Activated CD4-positive, alpha-beta T cell treated with anti-CD3 and anti-CD28 coated beads, Interleukin-2, Interleukin-6, amounts not matched to agents 100 ng/mL and 50 ng/mL, durations not matched to agents 16 hours and 8 hours (primary cell): ENCODE data around the gene FHOD3.

Experiments
- DNase-seq: peaks from one replicate; pipeline ENCODE4 v3.0.0-alpha.2; 2020

FHOD3 gene

DNA sequence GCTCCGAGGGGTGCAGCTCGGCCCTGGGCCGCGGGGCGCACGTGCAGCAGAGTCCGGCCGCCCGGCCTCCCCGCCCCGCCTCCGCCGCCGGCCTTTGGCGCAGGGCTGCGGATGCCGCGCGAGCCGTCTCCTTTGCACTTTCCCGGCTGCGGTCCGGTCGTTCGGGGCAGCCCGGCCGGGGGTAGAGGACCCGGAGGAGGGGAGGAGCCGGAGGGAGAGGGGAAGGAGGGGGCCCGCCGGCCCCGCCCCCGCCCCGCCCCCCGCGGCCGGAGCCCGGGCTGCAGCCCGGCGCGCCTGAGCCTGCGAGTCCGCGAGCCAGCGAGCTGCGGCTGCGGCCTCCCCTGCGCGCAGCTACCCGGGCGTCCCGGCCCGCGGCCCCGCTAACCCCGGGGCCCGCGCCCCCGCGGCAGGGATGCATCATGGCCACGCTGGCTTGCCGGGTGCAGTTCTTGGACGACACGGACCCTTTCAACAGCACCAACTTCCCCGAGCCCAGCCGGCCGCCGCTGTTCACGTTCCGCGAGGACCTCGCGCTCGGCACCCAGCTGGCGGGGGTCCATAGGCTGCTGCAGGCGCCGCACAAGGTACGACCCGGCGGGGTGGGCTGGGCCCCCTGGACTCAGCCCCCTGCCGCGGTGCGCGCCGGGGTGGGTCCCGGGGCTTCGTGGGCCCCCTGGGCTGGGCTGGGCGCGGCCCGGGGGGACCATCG lies at the start of gene FHOD3:
TSS of gene FHOD3 (plus strand) at position 297 of the 709 bp plus-strand sequence. CDS start at position 420, 123 bp downstream.
- DNase-seq, result no peak

DNA sequence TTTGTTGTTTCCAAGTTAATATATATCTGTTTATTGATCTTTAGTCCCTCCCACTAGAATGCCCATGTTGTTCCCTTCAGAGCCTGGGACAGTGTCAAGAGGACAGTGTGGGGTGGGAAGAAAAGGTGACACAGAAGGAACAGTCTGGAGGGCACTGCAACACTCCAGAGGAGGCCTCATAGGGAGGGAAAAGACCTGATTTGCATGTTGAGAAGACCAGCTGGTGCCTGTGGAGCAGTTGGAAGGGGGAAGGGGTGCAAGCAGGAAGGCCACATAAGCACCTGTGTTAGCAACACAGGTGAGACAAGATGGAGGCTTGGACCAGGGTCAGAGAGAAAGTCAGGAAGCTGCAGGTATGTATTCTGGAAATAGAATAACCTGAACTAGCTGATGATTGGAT lies 48.1 kb upstream of the FHOD3 start:
- DNase-seq, result no peak

DNA sequence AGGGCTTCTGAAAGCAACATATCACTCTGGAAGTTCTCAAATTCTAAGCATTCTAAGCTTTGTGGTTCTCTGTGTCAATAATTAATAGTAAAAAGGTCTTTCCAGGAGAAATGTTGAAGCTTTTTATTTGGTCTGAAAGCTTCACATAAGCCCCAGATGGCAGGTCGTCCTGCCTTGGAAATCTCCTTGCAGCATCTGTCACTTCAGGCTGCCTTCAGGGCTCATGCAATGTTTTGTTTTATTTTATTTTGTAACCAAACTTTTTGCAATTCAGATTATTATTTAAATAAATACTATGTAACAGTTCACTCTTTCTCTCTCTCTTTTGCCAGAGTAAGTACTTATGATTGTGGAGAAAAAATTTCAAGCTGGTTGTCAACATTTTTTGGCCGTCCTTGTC lies 46.7 kb upstream of the FHOD3 start:
- no peak for DNase-seq

DNA sequence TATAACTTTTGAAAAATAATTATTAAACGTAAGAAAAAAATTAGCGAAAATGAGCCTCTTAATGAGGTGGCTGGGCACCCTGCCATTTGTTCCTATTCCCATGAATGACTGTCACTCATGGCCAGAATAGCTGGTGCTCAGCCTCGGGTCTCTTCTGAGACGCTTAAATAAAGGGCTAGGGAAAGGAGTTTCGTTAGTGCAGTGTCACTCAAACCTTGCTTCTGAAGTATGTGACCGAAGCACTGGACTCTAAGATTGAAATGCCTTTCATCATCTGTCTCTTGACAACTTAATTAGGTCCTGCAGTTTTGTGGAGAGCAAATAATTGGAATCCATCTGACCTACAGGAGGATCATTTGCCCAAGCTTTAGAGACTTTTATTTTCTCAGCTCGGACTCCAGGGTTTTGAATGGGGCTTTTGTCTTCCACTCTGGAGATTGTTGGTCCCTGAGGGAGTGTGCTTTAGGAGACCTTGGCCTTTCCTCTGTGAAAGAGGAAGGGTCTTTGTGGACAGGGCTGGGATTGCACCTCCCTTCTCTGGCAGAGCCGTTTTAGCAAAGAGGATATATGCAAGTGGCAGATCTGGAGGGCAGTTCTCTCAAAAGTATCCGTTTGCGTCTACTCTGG lies 42.3 kb upstream of the FHOD3 start:
- DNase-seq, result no peak

DNA sequence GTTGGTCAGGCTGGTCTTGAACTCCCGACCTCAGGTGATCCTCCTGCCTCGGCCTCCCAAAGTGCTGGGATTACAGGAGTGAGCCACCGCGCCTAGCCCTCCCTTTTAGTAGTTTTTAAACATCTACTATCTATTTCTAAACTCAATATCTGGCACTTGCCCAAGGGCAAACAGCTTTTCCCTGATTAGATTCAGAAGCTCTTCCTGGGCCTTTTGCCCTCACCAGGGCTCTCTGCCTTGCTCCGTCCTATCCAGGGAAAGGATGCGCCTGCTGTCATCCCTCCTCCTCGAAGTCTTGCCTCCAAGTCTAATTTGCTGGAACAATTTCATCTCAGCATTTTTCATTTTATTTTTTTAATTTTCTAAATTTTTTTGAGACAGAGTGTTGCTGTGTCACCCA lies 41.4 kb upstream of the FHOD3 start:
- DNase-seq, result no peak

DNA sequence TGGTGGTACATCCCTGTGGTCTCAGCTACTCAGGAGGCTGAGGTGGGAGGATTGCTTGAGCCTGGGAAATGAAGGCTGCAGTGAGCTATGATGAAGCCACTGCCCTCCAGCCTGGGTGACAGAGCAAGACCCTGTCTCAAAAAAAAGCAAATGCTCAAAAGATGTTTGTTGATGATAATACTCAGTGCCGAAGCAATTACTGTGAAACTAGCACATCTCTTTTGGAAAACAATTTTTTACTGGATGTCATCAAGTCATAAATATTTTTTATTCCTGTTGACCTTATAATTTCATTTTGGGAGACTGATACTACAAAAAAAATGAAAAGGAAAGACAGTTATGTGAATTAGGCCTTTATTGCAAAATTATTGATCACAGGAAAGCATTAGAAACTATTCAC lies 34.5 kb upstream of the FHOD3 start:
- DNase-seq, result no peak

DNA sequence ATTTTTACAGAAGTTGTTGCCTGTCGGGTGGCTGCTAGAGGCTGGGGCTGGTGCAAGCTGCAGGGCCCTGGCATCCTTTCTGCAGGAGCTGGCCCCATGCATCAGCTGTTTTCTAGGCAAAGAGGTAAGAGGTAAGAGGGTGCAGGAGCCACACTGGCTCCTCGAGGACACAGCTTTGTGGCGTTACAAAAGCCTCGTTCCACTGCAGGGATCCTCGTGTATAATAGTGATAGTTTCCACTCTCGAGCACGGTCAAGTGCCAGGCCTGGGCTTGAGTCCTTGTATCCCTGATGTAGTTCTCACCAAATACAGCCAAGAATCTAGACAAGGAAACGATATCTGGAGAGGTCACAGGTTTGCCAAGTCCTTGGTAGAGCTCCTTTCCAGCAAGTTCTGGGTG lies 33.2 kb upstream of the FHOD3 start:
- DNase-seq, result no peak

DNA sequence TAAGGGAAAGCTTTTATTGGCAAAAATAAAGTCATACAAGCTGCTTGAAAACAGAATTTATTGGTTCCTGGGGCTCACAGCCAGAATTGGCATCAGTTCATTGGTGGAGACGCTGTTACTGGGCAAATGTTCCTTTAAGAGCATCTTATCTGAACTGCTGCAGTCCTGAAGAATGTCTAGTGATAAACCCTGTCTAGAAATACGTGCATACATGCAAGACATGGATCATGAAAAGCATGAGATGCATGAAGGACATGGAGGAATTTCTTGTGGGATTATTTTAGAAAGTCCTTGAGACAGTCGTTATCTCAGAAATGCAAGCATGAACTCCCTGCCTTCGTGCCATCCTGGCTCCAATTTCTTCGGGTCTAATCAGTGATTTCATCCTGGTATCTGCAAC lies 32.5 kb upstream of the FHOD3 start:
- no peak for DNase-seq

DNA sequence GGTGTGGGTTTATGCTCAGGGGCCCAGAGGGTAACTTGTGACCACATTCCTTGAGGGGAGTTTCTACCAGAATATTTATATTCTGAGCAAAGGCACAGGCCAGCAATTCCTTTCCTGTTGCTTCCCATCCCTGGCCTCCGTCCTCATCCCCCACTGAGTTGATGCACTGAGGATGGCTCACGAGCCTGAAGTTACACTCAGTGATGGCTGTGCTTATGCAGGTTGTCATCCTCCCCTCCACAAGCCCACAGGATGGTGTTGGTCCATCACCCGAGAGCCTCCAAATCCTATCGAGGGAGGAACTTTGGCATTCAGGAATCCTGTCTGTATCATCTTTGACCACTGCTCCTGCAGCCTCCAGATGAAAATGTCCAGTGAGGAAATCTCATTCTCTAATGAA lies 28.4 kb upstream of the FHOD3 start:
- DNase-seq, result no peak

DNA sequence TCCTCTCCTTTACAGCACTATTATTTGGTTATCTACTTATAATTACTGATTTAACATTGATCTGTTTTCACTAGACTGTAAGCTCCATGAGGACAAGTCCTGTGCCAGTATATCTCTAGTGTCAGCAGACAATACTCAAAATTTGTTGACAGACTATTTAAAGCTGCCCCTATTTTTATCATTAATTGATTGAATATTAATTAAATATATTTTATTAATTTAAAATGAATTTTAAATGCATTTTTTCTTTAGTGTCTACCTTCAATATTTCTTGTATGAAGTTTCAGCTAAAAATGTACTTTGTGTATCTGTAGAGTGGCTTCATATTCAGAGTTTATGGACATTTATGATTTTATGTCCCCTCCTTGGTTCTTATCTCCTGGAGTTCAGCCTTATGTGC lies 26.4 kb upstream of the FHOD3 start:
- no peak for DNase-seq

DNA sequence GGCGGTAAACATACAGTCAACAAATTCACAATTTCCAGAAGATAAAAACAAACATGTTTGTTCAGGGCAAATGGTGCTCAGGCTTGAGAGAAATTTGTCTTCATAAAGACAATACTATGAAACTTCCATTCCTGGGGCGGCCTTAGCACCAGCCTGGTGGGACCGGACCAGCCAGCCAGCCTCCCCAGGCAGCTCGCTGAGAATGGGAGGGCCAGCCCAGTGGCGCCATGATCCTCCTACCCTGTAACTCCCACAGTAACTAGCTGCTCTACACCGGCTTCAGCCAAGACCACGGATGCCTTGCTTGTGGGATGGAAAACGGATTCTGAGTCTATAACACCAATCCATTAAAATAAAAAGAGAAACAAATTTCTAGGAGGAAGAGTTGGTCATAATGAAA lies 24.2 kb upstream of the FHOD3 start:
- DNase-seq, result no peak

DNA sequence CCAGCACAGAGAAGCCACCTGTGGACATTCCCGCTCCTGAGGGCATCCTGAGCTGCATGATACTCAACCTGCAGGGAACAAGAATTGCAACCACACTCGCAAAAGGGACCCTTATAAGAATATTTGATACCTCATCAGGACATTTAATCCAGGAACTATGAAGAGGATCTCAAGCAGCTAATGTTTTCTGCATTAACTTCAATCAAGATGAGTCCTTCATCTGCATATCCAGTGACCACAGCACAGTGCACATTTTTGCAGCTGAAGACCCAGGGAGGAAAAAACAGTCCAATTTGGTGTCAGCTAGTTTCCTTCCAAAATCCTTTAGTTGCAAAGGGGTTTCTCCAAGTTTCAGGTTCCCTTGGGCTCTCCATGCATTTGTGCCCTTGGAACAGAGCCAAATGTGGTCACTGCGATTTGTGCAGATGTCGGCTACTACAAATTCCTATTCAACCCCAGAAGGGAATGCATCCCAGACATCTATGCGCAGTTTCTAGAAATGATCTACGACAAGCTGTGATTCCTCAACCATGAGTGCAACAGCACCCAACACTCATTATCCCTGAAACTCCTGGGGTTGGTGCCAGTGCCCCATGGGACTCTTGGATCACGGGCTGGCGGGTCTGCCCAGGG lies 23.3 kb upstream of the FHOD3 start:
- DNase-seq, result no peak

DNA sequence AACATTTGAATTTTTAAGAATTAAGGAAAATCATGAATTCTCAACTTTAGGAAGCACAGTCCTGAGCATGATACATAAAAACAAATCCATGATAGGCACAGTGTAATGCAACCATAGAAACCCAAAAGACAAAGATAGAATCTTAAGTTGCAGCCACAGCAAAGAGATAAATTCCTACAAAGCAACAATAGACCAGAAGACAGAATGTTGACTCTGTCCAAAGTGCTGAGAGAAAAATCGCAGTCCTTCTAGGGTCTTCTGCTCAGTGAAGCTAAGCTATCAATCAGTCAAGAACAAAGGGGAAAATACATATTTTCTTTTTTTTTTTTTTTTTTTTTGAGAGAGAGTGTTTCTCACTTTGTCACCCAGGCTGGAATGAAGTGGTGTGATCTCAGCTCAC lies 22.0 kb upstream of the FHOD3 start:
- no peak for DNase-seq

DNA sequence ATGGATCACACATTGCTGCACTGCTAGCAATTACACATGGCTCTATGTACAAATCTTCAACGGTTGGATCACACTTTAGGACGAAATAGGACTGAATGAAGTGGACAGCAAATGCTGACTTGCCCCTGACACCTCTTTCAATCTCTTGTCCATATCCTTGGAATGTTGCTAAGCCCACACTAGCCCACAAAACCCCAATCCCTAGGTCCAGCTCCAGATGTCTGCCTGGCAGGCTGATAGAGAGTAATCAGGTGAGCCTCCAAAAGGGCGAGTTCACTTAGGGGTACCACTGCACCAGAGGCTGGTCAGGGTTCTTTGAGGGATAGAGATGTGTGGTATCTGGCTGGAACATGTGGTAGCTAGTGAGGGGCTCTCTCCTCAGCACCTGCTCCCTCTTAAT lies 18.5 kb upstream of the FHOD3 start:
- no peak for DNase-seq

DNA sequence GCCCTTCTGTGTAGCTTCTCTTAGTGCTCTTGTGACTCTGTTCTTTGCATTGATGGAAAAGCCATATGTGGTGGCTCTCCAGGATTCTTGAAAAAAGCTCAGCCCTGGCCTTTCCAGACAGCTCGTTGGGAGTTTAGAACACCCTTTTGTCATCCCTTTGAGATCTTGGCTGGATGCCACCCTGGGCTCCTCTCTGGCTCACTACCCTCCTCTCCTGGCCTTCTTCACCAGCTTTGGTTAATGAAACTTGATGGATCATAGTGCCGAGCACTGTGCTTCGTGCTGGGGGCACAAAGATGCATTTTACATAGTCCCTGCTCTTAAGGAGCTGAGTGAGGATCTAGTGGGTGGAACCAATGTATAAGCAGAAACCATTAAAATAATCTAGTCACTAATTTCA lies 15.6 kb upstream of the FHOD3 start:
- no peak for DNase-seq

DNA sequence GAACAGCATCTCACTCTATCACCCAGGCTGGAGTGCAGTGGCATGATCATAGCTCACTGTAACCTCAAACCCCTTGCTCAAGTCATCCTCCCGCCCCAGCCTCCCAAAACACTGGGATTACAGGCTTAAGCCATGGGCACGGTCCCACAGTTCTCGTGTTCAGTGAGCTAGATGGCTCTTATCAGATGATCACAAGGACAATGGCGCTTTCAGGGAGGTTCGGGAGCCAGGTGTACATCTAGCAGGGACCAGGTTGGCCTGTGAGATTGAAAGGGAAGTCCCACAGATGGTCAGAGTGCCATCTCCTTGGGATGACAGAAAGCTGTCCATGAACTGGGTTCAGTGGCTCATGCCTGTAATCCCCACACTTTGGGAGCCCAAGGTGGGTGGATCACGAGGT lies 14.1 kb upstream of the FHOD3 start:
- DNase-seq, result no peak

DNA sequence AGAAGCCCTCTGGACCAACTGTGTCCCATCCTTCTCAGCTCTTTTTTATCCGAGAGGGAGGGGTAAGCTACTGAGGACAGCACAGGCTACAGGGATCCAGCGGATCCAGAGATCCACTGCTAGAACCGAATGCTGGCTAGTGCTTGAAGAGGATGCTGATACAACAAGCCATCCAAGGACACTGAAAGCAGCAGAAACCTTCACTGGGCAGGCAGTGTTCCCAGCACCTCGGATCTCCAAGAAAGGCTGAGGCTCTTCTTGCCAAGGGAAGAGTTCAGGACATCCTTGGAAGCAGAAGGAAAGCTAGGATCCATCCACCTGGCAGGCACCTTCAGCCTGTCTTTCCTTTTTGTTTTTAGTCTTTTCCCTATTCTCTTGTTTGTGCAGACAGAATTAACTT lies 13.2 kb upstream of the FHOD3 start:
- no peak for DNase-seq

DNA sequence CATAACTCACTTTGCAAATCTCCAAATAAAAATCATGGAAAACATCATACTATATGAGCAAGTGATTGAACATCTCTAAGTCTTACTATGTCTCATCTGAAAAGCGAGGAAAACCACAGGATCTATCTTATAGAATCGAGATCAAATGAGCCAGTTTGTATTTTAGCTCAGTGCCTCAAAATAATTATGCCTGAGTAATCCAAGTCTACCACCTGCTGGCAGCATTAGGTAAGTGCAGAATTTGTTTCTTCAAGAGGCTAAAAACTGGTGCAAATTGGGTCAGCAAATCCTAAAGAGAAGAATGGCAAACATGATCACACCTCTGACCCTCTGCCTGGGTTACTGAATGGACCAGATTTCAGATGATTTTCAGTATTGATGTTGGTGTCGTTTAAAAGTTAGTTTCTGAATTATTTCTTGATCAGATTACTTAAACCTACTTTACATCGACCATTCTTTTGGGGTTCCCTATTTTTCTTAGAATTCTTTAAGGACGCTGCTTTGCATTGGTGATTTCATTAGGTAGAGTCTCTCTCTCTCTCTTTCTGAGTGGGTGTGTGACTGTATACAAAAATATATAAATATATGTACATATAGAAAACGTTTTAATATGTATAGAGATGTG lies 12.7 kb upstream of the FHOD3 start:
- DNase-seq, result peak; percentile 65

DNA sequence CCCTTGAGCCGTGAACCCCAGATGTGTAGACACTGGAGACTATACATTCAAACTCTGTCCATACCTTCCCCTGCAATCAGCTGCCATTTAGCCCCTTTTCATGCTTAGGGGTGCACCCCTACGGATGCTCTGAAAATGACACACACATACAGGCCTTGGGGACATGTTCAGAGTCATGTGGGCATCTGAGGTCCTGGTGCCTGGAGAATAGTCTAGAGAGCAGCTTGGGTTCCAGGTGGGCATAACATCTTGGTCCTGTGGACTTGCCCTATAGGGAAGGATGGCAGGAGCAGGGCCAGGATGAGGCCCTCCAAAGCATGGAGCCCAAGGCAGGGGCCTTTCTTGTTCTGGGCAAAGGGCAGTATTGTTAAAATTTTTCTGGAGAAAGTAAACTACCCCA lies 9.9 kb upstream of the FHOD3 start:
- DNase-seq, result no peak

DNA sequence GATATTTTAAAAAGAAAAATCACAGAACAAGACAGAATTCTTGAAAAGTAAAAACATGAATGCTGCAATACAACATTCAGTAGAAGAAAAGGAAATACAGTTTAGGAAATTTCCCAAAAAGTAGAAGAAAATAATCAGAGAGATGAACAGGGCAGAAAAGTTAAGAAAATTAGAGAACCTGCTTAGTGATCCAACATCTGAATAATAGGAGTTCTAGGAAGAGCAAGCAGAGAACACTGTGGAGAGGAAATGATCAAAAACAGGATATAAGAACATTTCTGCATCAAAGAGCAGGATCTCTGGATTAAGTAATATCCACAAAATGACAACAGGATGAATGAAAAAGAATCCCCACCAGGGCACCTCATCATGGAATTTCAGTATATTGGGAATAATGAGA lies 8.8 kb upstream of the FHOD3 start:
- no peak for DNase-seq

DNA sequence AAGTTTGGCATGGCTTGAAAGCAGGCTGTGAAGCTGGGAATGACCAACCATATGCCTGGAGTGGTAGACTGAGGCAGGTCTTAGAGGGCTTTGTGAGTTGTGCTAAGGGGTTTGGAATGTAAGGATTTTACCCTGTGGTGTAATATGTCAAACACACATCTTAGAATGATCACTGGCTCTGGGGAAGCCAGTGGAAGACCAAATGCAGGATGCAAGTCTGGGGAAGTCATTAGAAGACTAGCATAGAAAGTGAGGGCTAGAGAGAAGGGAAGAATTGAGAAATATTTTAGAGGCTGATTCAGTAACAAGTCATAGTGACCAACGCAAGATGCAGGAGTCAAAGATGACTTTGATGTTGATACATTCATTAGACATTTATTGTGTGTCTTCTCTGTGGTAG lies 3.5 kb upstream of the FHOD3 start:
- no peak for DNase-seq

DNA sequence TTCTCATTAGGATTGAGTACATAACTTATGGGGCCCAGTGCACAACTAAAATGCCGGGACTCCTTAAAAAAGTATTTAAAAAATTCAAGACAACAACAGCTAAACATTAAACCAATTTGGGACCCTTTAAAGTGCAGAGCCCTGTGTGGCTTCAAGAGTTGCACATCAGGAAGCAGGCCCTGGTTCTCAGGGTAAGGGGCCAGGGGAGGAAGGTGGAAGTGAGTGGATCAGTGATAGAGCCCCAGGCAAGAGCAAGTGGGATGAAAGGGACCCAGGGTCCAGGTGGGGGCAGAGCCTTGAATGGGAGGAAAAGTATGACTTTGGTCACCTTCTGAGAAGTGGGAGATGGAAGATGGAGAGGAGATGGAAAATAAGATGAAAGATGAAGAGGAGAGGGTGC lies 2.3 kb upstream of the FHOD3 start:
- no peak for DNase-seq

DNA sequence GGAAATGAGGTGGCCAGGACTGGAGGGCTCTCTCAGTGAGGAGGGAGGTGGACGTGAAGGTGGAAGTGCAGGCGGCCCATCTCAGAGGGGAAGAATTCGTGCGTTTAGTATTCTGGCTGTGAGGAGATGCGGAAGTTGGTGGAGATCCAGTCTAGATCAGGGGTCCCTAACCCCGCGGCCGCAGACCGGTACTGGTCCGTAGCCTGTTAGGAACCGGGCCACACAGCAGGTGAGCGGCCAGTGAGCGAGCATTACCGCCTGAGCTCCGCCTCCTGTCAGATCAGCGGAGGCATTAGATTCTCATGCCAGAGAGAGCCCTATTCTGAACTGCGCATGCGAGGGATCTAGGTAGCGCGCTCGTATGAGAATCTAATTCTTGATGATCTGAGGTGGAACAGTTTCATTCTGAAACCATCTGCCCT lies 1.6 kb upstream of the FHOD3 start:
- DNase-seq, result no peak
